Esophagus (tissue), 2 donors: ENCODE results near the gene CCDC180. TPM values are rescaled to one million over a fixed set of nuclear protein-coding genes. Genes with fewer than 3 reads are reported as not detected.
"Not testable (repeated sequence)": the region's sequence is repeated elsewhere in the genome, so short reads cannot be mapped to it uniquely, and the experiment has no call there.

ENCODE experiments used
- H3K27ac ChIP-seq, 2 donors: one replicate each; pipeline ENCODE4 v1.5.1; 2013; ENCODE audit warnings: low read depth in 2 of 2, mild to moderate bottlenecking in 2 of 2, inconsistent platforms in 1 of 2, low read length in 1 of 2, moderate library complexity in 1 of 2
- H3K27me3 ChIP-seq, 2 donors: one replicate each; pipeline ENCODE4 v1.6.1; 2013; ENCODE audit warnings: low read length in 2 of 2, control low read depth in 1 of 2, mild to moderate bottlenecking in 1 of 2; ENCODE audit not compliant: insufficient read depth in 2 of 2, control insufficient read depth in 1 of 2
- H3K36me3 ChIP-seq, 2 donors: one replicate each; pipeline ENCODE4 v1.6.1; 2013; ENCODE audit warnings: low read length in 1 of 2; ENCODE audit not compliant: control insufficient read depth in 2 of 2, insufficient read depth in 2 of 2
- H3K4me1 ChIP-seq, 2 donors: one replicate each; pipeline ENCODE4 v1.6.1; 2013; ENCODE audit warnings: low read length in 1 of 2; ENCODE audit not compliant: control insufficient read depth in 2 of 2, insufficient read depth in 2 of 2
- H3K4me3 ChIP-seq, 2 donors: one replicate each; pipeline ENCODE4 v1.5.1; 2013; ENCODE audit warnings: low read length in 2 of 2, mild to moderate bottlenecking in 2 of 2, low read depth in 1 of 2, moderate library complexity in 1 of 2
- H3K9me3 ChIP-seq, 2 donors: one replicate each; pipeline ENCODE4 v1.6.1; 2013; ENCODE audit warnings: mild to moderate bottlenecking in 2 of 2, low read depth in 1 of 2, low read length in 1 of 2, moderate library complexity in 1 of 2; ENCODE audit not compliant: control insufficient read depth in 2 of 2, insufficient read depth in 1 of 2
- WGBS, 2 donors: extraction: QIAGEN DNeasy Blood & Tissue Kit; methylation state at CpG; one replicate each; pipeline ENCODE4 v1.1.7; 2013; 5-methylcytosine and 5-hydroxymethylcytosine counted together
- polyA plus RNA-seq, 2 donors: library from polyadenylated mRNA; stranded (reverse); fragments of 200-250 nt; gene quantifications; one replicate each; pipeline ENCODE4 v1.2.3, GENCODE V29; 2013
- donor health status: healthy with polysubstance abuse.
- donor health status: Bipolar disorder and iron deficiency.

CCDC180 gene
- polyA plus RNA-seq: 1 to 10 TPM in 1 of 2 donors, under 1 TPM in 1; 0.51 to 1.6 TPM

GRCh38 chr9:97307500-97308163, at the start of gene CCDC180:
CCDC180 (plus strand) TSS chr9:97307659; CDS start chr9:97308064, 405 bp downstream.
- H3K27me3 ChIP-seq: no peaks in the 10 kb centered on the region
- H3K27ac ChIP-seq: no peak within 1 kb of the TSS
- WGBS, 2 donors: 29 to 38% methylated on average over 40 to 42 of the region's 42 CpGs
- no peaks in the 10 kb centered on the region for H3K9me3 ChIP-seq
- peaks cover 0 to 10% of the 10 kb centered on the region in 2 donors for H3K36me3 ChIP-seq
- H3K4me3 ChIP-seq: no peak within 1 kb of the TSS
- peaks cover 4 to 7% of the 10 kb centered on the region in 2 donors for H3K4me1 ChIP-seq

GRCh38 chr9:97259834-97260514, 47.5 kb upstream of the CCDC180 start:
- 66 to 78% methylated on average over 4 of the region's 4 CpGs for WGBS, 2 donors
- not testable (repeated sequence) for H3K27me3 ChIP-seq, H3K4me3 ChIP-seq, H3K9me3 ChIP-seq, H3K36me3 ChIP-seq, H3K27ac ChIP-seq, H3K4me1 ChIP-seq

GRCh38 chr9:97271292-97271691, 36.2 kb upstream of the CCDC180 start:
- no peaks in the 10 kb centered on the region for H3K4me1 ChIP-seq
- H3K36me3 ChIP-seq: no peaks in the 10 kb centered on the region
- no peak overlapping the region for H3K27ac ChIP-seq
- 92 to 94% methylated on average over 28 to 29 of the region's 29 CpGs for WGBS, 2 donors
- H3K27me3 ChIP-seq: no peaks in the 10 kb centered on the region
- no peaks in the 10 kb centered on the region for H3K9me3 ChIP-seq
- no peak overlapping the region for H3K4me3 ChIP-seq

- Histone ChIP-seq H3K27ac (no peak overlapping the region), H3K4me3 (no peak overlapping the region), H3K36me3 (no peaks in the 10 kb centered on the region), H3K27me3 (no peaks in the 10 kb centered on the region), H3K4me1 (no peaks in the 10 kb centered on the region), H3K9me3 (no peaks in the 10 kb centered on the region)
- WGBS, 2 donors: 95 to 97% methylated on average over 4 of the region's 4 CpGs
Observed at GRCh38 chr9:97272072-97272471, 35.4 kb upstream of the CCDC180 start.

GRCh38 chr9:97276310-97276852, 31.1 kb upstream of the CCDC180 start:
- no peaks in the 10 kb centered on the region for H3K9me3 ChIP-seq
- no peaks in the 10 kb centered on the region for H3K4me1 ChIP-seq
- no peaks in the 10 kb centered on the region for H3K27me3 ChIP-seq
- peaks cover 5 to 7% of the 10 kb centered on the region in 2 donors for H3K36me3 ChIP-seq
- WGBS, 2 donors: 73 to 77% methylated on average over 6 of the region's 6 CpGs
- H3K4me3 ChIP-seq: no peak overlapping the region
- H3K27ac ChIP-seq: no peak overlapping the region

- Histone ChIP-seq H3K36me3 (peaks cover 5 to 7% of the 10 kb centered on the region in 2 donors), H3K27ac (no peak overlapping the region), H3K9me3 (no peaks in the 10 kb centered on the region), H3K4me3 (no peak overlapping the region), H3K27me3 (no peaks in the 10 kb centered on the region), H3K4me1 (no peaks in the 10 kb centered on the region)
- WGBS, 2 donors: 94 to 96% methylated on average over 7 of the region's 7 CpGs
Observed at GRCh38 chr9:97277953-97278352, 29.5 kb upstream of the CCDC180 start.

- Histone ChIP-seq H3K4me1 (no peaks in the 10 kb centered on the region), H3K36me3 (peaks cover 5 to 7% of the 10 kb centered on the region in 2 donors), H3K27ac (no peak overlapping the region), H3K9me3 (no peaks in the 10 kb centered on the region), H3K4me3 (no peak overlapping the region), H3K27me3 (no peaks in the 10 kb centered on the region)
- 93% methylated on average over 3 of the region's 3 CpGs for WGBS, 2 donors
Observed at GRCh38 chr9:97280755-97281330, 26.6 kb upstream of the CCDC180 start.

GRCh38 chr9:97283768-97284167, 23.7 kb upstream of the CCDC180 start:
- H3K27ac ChIP-seq: no peak overlapping the region
- H3K4me1 ChIP-seq: no peaks in the 10 kb centered on the region
- no peaks in the 10 kb centered on the region for H3K27me3 ChIP-seq
- peaks cover 4 to 5% of the 10 kb centered on the region in 2 donors for H3K36me3 ChIP-seq
- H3K9me3 ChIP-seq: no peaks in the 10 kb centered on the region
- no peak overlapping the region for H3K4me3 ChIP-seq

- no peak overlapping the region for H3K4me3 ChIP-seq
- no peak overlapping the region for H3K27ac ChIP-seq
- peaks cover 2 to 3% of the 10 kb centered on the region in 2 donors for H3K36me3 ChIP-seq
- H3K4me1 ChIP-seq: no peaks in the 10 kb centered on the region
- H3K9me3 ChIP-seq: no peaks in the 10 kb centered on the region
- WGBS, 2 donors: 94 to 96% methylated on average over 2 of the region's 2 CpGs
- H3K27me3 ChIP-seq: no peaks in the 10 kb centered on the region
Observed at GRCh38 chr9:97284798-97285197, 22.7 kb upstream of the CCDC180 start.
